Gastroesophageal sphincter (tissue), 3 donors: Measurements from ENCODE around the gene C20orf202.

Source experiments
- CTCF ChIP-seq, 4 experiments: fragments of 200-600 bp in 2 of 4; fragments of 450-650 bp in 2 of 4; sonication (generic) in 1 of 4; IDR thresholded peaks; one replicate each; pipeline ENCODE4 v1.5.1; 2017 to 2019; ENCODE audit warnings: antibody characterized with exemption in 4 of 4, mild to moderate bottlenecking in 2 of 4, moderate library complexity in 2 of 4
- EP300 ChIP-seq: sonication (generic); formaldehyde crosslinking; IDR thresholded peaks from one replicate; pipeline ENCODE4 v1.6.1; 2017; ENCODE audit warnings: antibody characterized with exemption, mild to moderate bottlenecking
- POLR2AphosphoS5 ChIP-seq: sonication (generic); formaldehyde crosslinking; IDR thresholded peaks from one replicate; pipeline ENCODE4 v1.6.1; 2017; ENCODE audit warnings: antibody characterized with exemption

GRCh38 chr20:1165941-1166340, 37.3 kb upstream of the C20orf202 start:
- TF ChIP-seq CTCF (IDR thresholded peaks at IDR 0.05) (no peak), EP300 (no peak), POLR2AphosphoS5 (no peak)
